Hepatocyte (in vitro differentiated cells): ENCODE data around the gene FLYWCH2.

Source experiments
- EZH2phosphoT487 ChIP-seq: fragments of 200-600 bp; sonication (generic); IDR thresholded peaks from one replicate; pipeline ENCODE4 v1.6.1; 2018; ENCODE audit warnings: antibody characterized with exemption, mild to moderate bottlenecking, low read depth, moderate library complexity; ENCODE audit not compliant: unreplicated experiment, severe bottlenecking
- TF ChIP-seq, protein P1 (sequence below): fragments of 200-600 bp; sonication (generic); IDR thresholded peaks from 2 replicates; pipeline ENCODE4 v1.5.1; 2016; ENCODE audit warnings: antibody characterized with exemption, mild to moderate bottlenecking; ENCODE audit not compliant: poor library complexity

DNA sequence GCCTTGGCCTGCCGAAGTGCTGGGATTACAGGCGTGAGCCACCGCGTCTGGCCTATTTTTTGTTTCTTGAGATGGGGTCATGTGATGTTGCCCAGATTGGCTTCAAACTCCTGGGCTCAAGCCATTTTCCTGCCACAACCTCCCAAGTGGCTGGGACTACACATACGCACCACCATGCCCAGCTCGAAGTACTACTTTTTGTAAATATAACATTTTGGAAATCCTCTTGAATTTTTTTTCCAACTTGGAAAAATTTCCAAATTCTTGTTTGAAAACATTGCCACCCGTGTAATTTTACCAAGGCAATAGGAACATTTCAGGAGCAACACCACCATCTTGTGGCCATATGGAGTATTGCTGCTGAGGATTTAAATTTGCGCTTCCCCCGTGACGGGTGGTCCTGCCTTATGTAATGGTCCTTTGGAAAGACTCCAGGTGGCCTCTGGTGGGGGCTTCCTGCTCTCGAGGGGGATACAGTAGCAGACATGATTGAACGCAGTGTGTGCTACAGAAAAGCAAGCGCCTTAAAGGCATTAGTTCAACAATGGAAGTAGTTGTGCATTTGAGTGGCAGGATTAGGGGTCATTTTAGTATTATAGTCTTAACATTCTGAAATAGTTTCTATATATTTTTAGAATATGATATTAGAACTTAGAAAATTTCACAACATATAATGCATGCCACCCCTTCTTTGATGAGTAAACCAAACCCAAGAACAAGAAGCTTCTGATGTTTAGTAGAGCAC, 36.7 kb downstream of the FLYWCH2 start:
- TF ChIP-seq, protein P1, sequence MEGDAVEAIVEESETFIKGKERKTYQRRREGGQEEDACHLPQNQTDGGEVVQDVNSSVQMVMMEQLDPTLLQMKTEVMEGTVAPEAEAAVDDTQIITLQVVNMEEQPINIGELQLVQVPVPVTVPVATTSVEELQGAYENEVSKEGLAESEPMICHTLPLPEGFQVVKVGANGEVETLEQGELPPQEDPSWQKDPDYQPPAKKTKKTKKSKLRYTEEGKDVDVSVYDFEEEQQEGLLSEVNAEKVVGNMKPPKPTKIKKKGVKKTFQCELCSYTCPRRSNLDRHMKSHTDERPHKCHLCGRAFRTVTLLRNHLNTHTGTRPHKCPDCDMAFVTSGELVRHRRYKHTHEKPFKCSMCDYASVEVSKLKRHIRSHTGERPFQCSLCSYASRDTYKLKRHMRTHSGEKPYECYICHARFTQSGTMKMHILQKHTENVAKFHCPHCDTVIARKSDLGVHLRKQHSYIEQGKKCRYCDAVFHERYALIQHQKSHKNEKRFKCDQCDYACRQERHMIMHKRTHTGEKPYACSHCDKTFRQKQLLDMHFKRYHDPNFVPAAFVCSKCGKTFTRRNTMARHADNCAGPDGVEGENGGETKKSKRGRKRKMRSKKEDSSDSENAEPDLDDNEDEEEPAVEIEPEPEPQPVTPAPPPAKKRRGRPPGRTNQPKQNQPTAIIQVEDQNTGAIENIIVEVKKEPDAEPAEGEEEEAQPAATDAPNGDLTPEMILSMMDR, result peak; percentile 94
- no peak for TF ChIP-seq EZH2phosphoT487
